HEK293T (cell line): ENCODE measurements around the gene MSANTD7.

Experiments
- ARNT ChIP-seq: fragments of 450-650 bp; IDR thresholded peaks from 2 replicates; pipeline ENCODE4 v1.6.1; 2017; ENCODE audit warnings: mild to moderate bottlenecking
- BHLHE40 ChIP-seq: fragments of 450-650 bp; IDR thresholded peaks from 2 replicates; pipeline ENCODE4 v1.6.1; 2016; ENCODE audit warnings: mild to moderate bottlenecking, moderate library complexity, borderline replicate concordance
- CTBP1 ChIP-seq: fragments of 450-650 bp; IDR thresholded peaks from 2 replicates; pipeline ENCODE4 v1.6.1; 2016; ENCODE audit warnings: borderline replicate concordance
- ELF4 ChIP-seq: fragments of 450-650 bp; IDR thresholded peaks from 2 replicates; pipeline ENCODE4 v1.6.1; 2017; ENCODE audit warnings: antibody characterized with exemption
- FOXK2 ChIP-seq: fragments of 450-650 bp; IDR thresholded peaks from 2 replicates; pipeline ENCODE4 v1.6.1; 2016; ENCODE audit warnings: mild to moderate bottlenecking
- FOXM1 ChIP-seq: fragments of 450-650 bp; IDR thresholded peaks from 2 replicates; pipeline ENCODE4 v1.6.1; 2017; ENCODE audit warnings: mild to moderate bottlenecking, borderline replicate concordance
- HDGF ChIP-seq: fragments of 450-650 bp; IDR thresholded peaks from 2 replicates; pipeline ENCODE4 v1.6.1; 2017; ENCODE audit warnings: antibody characterized with exemption, borderline replicate concordance
- L3MBTL2 ChIP-seq: fragments of 450-650 bp; conservative IDR thresholded peaks from 2 replicates; pipeline ENCODE4 v1.6.1; 2016; ENCODE audit warnings: mild to moderate bottlenecking
- NFRKB ChIP-seq: fragments of 450-650 bp; IDR thresholded peaks from 2 replicates; pipeline ENCODE4 v1.6.1; 2016; ENCODE audit warnings: mild to moderate bottlenecking, moderate library complexity
- SP1 ChIP-seq: fragments of 450-650 bp; IDR thresholded peaks from 2 replicates; pipeline ENCODE4 v1.6.1; 2017
- SUZ12 ChIP-seq: fragments of 450-650 bp; IDR thresholded peaks from 2 replicates; pipeline ENCODE4 v1.6.1; 2016; ENCODE audit warnings: mild to moderate bottlenecking
- TARDBP ChIP-seq: fragments of 450-650 bp; IDR thresholded peaks from 2 replicates; pipeline ENCODE4 v1.6.1; 2016
- ZNF384 ChIP-seq: fragments of 450-650 bp; IDR thresholded peaks from 2 replicates; pipeline ENCODE4 v1.6.1; 2016

GRCh38 chr10:14798636-14799035 is 39.5 kb upstream of the MSANTD7 start:
- TF ChIP-seq HDGF: no peak
- TF ChIP-seq BHLHE40: no peak
- no peak for TF ChIP-seq SUZ12
- TF ChIP-seq L3MBTL2: no peak
- no peak for TF ChIP-seq NFRKB
- TF ChIP-seq SP1: no peak
- no peak for TF ChIP-seq FOXM1
- no peak for TF ChIP-seq TARDBP
- no peak for TF ChIP-seq ELF4
- TF ChIP-seq ZNF384: no peak
- TF ChIP-seq CTBP1: no peak
- no peak for TF ChIP-seq ARNT
- TF ChIP-seq FOXK2: no peak
